T47D (cell line): ENCODE data around the gene CNNM4.

Experiments used
- DNase-seq, 2 experiments: peaks; one replicate each; pipeline versions ENCODE4 v3.0.0 to v3.0.0-alpha.2; 2011 to 2012; ENCODE audit warnings: low read depth in 1 of 2, low spot score in 1 of 2
- JUND ChIP-seq: IDR thresholded peaks from 2 replicates; pipeline ENCODE4 v1.6.1; 2012; ENCODE audit warnings: low read depth
- in situ Hi-C: cut with HindIII; loops from 2 replicates; pipeline ENCODE4 v1.10.0; 2016; ENCODE audit warnings: low sequenced_read_pairs, low pct_unique_long_range_greater_than_20kb

The CNNM4 gene

GRCh38 chr2:96739633-96740428, 20.9 kb upstream of the CNNM4 start, which contains the start of gene LMAN2L:
TSS of gene LMAN2L (minus strand) at chr2:96740064. CDS start at chr2:96740040, 24 bp downstream.
- peak; percentile 76 to 96 for DNase-seq
- no peak for TF ChIP-seq JUND
- in situ Hi-C loops, result no loop called here

GRCh38 chr2:96747061-96747617, 13.6 kb upstream of the CNNM4 start:
- in situ Hi-C loops, result no loop called here
- no peak for TF ChIP-seq JUND

GRCh38 chr2:96751800-96752199, 8.9 kb upstream of the CNNM4 start:
- in situ Hi-C loops, result no loop called here
- no peak for DNase-seq
- no peak for TF ChIP-seq JUND

More at GRCh38 chr2:96747061-96747617, 13.6 kb upstream of the CNNM4 start:
- DNase-seq, result peak in 1 of 2 experiments; percentile 72

GRCh38 chr2:96753661-96754282, 6.9 kb upstream of the CNNM4 start:
- in situ Hi-C loops, result no loop called here
- DNase-seq, result no peak
- TF ChIP-seq JUND, result no peak

- DNase-seq, result no peak
- in situ Hi-C loops, result no loop called here
- no peak for TF ChIP-seq JUND
These were observed 6.4 kb upstream of the CNNM4 start for GRCh38 chr2:96754317-96754716.

- no peak for TF ChIP-seq JUND
- in situ Hi-C loops, result no loop called here
These were observed 3.8 kb upstream of the CNNM4 start for GRCh38 chr2:96756788-96757476.

GRCh38 chr2:96757477-96757860, 3.2 kb upstream of the CNNM4 start:
- no peak for DNase-seq
- in situ Hi-C loops, result no loop called here
- no peak for TF ChIP-seq JUND

More at GRCh38 chr2:96756788-96757476, 3.8 kb upstream of the CNNM4 start:
- DNase-seq, result no peak

- no peak for DNase-seq
- TF ChIP-seq JUND, result no peak
- in situ Hi-C loops, result no loop called here
These were observed 1.7 kb upstream of the CNNM4 start for GRCh38 chr2:96758987-96759386.

- DNase-seq, result no peak
- TF ChIP-seq JUND, result no peak
- in situ Hi-C loops, result no loop called here
These were observed 1.2 kb upstream of the CNNM4 start for GRCh38 chr2:96759548-96759947.

- in situ Hi-C loops, result no loop called here
- no peak for DNase-seq
- TF ChIP-seq JUND, result no peak
These were observed 507 bp downstream of the CNNM4 start for GRCh38 chr2:96760986-96761832.

GRCh38 chr2:96762529-96763311, 2.0 kb downstream of the CNNM4 start:
- DNase-seq, result no peak
- no peak for TF ChIP-seq JUND
- in situ Hi-C loops, result no loop called here
